A549 (cell line): ENCODE results near the gene FBXO41.

Experiments
- CBX2 ChIP-seq: fragments of 200-600 bp; sonication (generic); IDR thresholded peaks from 2 replicates; pipeline ENCODE4 v1.6.1; 2016; ENCODE audit warnings: low read depth, mild to moderate bottlenecking, borderline replicate concordance
- CTCF ChIP-seq: fragments of >200 bp; sonication (Bioruptor Twin); formaldehyde crosslinking; IDR thresholded peaks from 3 replicates; pipeline ENCODE4 v1.5.1; 2016
- E2F6 ChIP-seq: IDR thresholded peaks from 2 replicates; pipeline ENCODE4 v1.6.1; 2012; ENCODE audit warnings: low read depth, borderline replicate concordance
- JUNB ChIP-seq: fragments of >200 bp; sonication (Bioruptor Twin); formaldehyde crosslinking; IDR thresholded peaks from 2 replicates; pipeline ENCODE4 v1.6.1; 2016
- RAD21 ChIP-seq, 2 experiments: fragments of >200 bp in 1 of 2; sonication (Bioruptor Twin) in 1 of 2; formaldehyde crosslinking in 1 of 2; IDR thresholded peaks in 1 of 2; conservative IDR thresholded peaks in 1 of 2; 2 replicates in 1 of 2; 3 replicates in 1 of 2; pipeline ENCODE4 v1.6.1; 2012 to 2018; ENCODE audit warnings: inconsistent platforms in 1 of 2
- REST ChIP-seq: fragments of 200-600 bp; sonication (generic); IDR thresholded peaks from 2 replicates; pipeline ENCODE4 v1.6.1; 2016; ENCODE audit warnings: antibody characterized with exemption, mild to moderate bottlenecking, moderate library complexity
- RFX5 ChIP-seq: fragments of 450-650 bp; IDR thresholded peaks from 2 replicates; pipeline ENCODE4 v1.7.1; 2014; ENCODE audit warnings: antibody characterized with exemption, mild to moderate bottlenecking, moderate library complexity
- USF2 ChIP-seq: fragments of 450-650 bp; IDR thresholded peaks from 2 replicates; pipeline ENCODE4 v1.6.1; 2014; ENCODE audit warnings: antibody characterized with exemption
- ZC3H11A ChIP-seq: fragments of 450-650 bp; IDR thresholded peaks from 2 replicates; pipeline ENCODE4 v1.6.1; 2014; ENCODE audit warnings: antibody characterized with exemption, mild to moderate bottlenecking

GRCh38 chr2:73232403-73233153, 51.7 kb downstream of the FBXO41 start:
- TF ChIP-seq CTCF (no peak), JUNB (no peak), REST (no peak), E2F6 (no peak), RAD21 (conservative IDR thresholded peaks at IDR 0.05 in 1 of 2, IDR thresholded peaks at IDR 0.05 in 1 of 2) (no peak), ZC3H11A (no peak), CBX2 (no peak), USF2 (no peak; the same call in 1 of the 2 replicates), RFX5 (no peak)
